Measurements from ENCODE around the gene PARD3. TPM values are rescaled to one million over a fixed set of nuclear protein-coding genes. Genes with fewer than 3 reads are reported as not detected.
A peak's percentile ranks its signal among the peaks of the same experiment; 100 is the strongest.

The PARD3 gene
- total RNA-seq, 2 donors from 2014 or later, result 36.1 to 48.5 TPM

DNA sequence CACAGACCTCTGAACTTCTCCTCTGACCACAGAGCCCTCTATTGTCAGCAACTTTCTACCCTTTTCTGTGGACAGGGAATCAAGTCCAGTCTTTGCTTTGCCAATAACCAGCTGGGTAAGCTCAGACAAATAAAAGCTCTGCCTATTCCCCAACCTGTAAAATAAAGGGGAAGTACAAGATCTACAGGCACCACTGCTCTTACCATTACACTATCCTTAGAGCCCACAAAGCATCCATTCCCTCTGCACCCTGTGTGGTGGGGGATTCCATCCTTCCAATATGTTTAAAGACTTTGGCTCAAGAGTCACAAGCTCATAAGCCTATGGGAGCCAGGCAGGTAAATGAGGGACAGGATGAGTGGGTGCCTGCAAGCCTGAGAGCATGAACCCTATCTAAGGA, 88.2 kb downstream of the PARD3 start:
- intact Hi-C loops (cut with DNase I), result no loop called here
- TF ChIP-seq, protein P1, sequence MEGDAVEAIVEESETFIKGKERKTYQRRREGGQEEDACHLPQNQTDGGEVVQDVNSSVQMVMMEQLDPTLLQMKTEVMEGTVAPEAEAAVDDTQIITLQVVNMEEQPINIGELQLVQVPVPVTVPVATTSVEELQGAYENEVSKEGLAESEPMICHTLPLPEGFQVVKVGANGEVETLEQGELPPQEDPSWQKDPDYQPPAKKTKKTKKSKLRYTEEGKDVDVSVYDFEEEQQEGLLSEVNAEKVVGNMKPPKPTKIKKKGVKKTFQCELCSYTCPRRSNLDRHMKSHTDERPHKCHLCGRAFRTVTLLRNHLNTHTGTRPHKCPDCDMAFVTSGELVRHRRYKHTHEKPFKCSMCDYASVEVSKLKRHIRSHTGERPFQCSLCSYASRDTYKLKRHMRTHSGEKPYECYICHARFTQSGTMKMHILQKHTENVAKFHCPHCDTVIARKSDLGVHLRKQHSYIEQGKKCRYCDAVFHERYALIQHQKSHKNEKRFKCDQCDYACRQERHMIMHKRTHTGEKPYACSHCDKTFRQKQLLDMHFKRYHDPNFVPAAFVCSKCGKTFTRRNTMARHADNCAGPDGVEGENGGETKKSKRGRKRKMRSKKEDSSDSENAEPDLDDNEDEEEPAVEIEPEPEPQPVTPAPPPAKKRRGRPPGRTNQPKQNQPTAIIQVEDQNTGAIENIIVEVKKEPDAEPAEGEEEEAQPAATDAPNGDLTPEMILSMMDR (IDR thresholded peaks at IDR 0.05), result no peak
- TF ChIP-seq POLR2A (IDR thresholded peaks at IDR 0.05), result no peak

DNA sequence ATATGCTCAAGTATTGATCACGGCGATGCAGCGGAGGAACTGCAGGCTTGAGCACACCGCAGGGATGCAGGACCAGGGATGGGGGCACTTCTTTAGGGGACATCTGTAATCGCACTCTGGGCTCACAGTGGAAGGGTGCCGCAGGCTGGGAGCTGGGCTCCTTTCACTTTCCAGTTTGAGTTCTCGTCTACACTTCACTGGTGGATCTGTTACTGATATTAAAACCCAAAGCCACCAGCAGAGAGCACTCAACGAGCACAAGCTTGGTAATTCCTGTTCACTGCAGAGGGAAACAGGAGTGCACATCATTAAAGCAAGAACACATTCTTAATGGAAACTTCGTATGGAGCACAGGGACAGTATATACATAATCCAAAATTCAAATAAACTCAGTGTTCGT, 91.3 kb downstream of the PARD3 start:
- no peak for TF ChIP-seq POLR2A (IDR thresholded peaks at IDR 0.05)
- TF ChIP-seq, protein P1 (IDR thresholded peaks at IDR 0.05), result peak in 6 of 7 experiments; percentile 29 to 78 (median 68)
- DNase-seq, result peak; percentile 45 to 74 (median 60)
- intact Hi-C loops (cut with DNase I), result no loop called here
- WGBS, 2 donors, result 24 to 27% methylated on average over 10 of the region's 10 CpGs
- peak overlapping the region in 1 of 4 donors; percentile 8 for H3K27ac ChIP-seq
- peak; percentile 81 for ATAC-seq
- no peaks in the 10 kb centered on the region for H3K27me3 ChIP-seq
- no peak overlapping the region for H3K4me3 ChIP-seq
- H3K36me3 ChIP-seq (replicated peaks in 1 of 2; ENCODE audit: insufficient read depth in 1 of 2, low read depth in 2 of 2), result no peaks in the 10 kb centered on the region
- no peaks in the 10 kb centered on the region for H3K9me3 ChIP-seq
- H3K4me1 ChIP-seq, result peaks cover 32% of the 10 kb centered on the region

More for the DNA sequence above, 88.2 kb downstream of the PARD3 start:
- peak overlapping the region in 1 of 4 donors; percentile 33 for H3K27ac ChIP-seq
- DNase-seq, result no peak
- H3K9me3 ChIP-seq, result no peaks in the 10 kb centered on the region
- peaks cover 43% of the 10 kb centered on the region for H3K4me1 ChIP-seq
- H3K36me3 ChIP-seq (replicated peaks in 1 of 2; ENCODE audit: insufficient read depth in 1 of 2, low read depth in 2 of 2), result no peaks in the 10 kb centered on the region
- H3K27me3 ChIP-seq, result no peaks in the 10 kb centered on the region
- H3K4me3 ChIP-seq, result no peak overlapping the region
- ATAC-seq, result no peak

DNA sequence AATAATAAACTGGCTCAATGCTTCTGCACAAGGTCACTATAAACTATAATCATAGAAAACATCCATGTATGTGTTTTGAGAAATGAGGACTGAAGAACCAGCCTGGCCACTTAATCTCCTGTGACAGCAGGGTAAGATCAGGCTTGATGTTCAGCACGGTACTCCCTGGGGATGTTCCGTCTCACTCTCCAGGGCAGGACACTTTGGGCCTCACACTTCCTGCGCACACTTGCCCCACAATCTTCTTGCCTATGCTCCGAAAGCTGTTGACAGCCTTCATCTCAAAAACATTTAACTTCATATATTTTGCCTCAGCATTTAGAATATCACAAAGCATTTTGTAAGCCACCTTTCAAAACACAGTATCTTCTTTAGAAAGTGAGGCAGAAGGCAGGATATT, 92.7 kb downstream of the PARD3 start:
- ATAC-seq (no peak), DNase-seq (no peak)
- H3K4me3 ChIP-seq, result no peak overlapping the region
- intact Hi-C loops (cut with DNase I), result no loop called here
- WGBS, 2 donors, result 66 to 71% methylated on average over 4 of the region's 4 CpGs
- peak overlapping the region in 1 of 4 donors; percentile 5 for H3K27ac ChIP-seq
- H3K36me3 ChIP-seq (replicated peaks in 1 of 2; ENCODE audit: insufficient read depth in 1 of 2, low read depth in 2 of 2), result no peaks in the 10 kb centered on the region
- no peak for TF ChIP-seq POLR2A (IDR thresholded peaks at IDR 0.05)
- TF ChIP-seq, protein P1 (IDR thresholded peaks at IDR 0.05), result no peak
- H3K9me3 ChIP-seq, result no peaks in the 10 kb centered on the region
- H3K27me3 ChIP-seq, result no peaks in the 10 kb centered on the region
- H3K4me1 ChIP-seq, result peaks cover 24% of the 10 kb centered on the region

DNA sequence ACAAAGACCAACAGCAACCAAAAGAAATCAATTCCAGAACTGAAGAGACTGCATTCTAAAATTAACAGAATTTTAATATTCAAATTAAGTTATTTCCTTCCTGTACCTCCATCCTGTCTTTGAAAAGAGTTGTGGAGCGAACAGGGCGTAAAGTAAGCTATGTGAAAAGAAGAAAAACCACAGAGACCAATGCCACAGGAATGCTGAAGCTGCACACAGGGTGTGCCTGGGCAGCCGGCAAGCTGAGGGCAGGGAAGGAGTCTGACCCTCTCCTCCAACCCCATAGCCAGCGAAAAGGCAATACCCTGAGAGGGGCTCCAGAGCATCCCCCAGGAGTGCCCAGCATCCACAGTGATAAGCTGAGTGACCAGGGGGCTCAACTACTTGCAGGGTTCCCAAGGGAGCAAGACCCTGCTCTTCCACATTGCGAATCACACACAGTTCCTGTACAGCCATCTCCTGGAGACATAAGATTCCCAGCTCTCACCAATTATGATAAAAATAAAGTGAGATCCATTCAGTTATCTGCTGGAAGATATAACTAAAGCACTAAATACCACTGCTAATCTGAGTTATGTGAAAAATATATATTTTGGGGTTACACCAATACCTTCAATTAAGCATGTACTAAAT, 93.8 kb downstream of the PARD3 start:
- Histone ChIP-seq H3K4me3 (no peak overlapping the region), H3K4me1 (peaks cover 24% of the 10 kb centered on the region), H3K9me3 (no peaks in the 10 kb centered on the region), H3K27ac (no peak overlapping the region), H3K36me3 (replicated peaks in 1 of 2; ENCODE audit: insufficient read depth in 1 of 2, low read depth in 2 of 2) (no peaks in the 10 kb centered on the region), H3K27me3 (no peaks in the 10 kb centered on the region)
- intact Hi-C loops (cut with DNase I), result no loop called here
- DNase-seq (no peak), ATAC-seq (no peak)
- WGBS, 2 donors, result 84 to 87% methylated on average over 5 of the region's 5 CpGs
- TF ChIP-seq, protein P1 (IDR thresholded peaks at IDR 0.05), result no peak
- no peak for TF ChIP-seq POLR2A (IDR thresholded peaks at IDR 0.05)

- no peak for TF ChIP-seq POLR2A (IDR thresholded peaks at IDR 0.05)
- TF ChIP-seq, protein P1 (IDR thresholded peaks at IDR 0.05), result no peak
- Histone ChIP-seq H3K27me3 (no peaks in the 10 kb centered on the region), H3K9me3 (no peaks in the 10 kb centered on the region), H3K4me3 (no peak overlapping the region), H3K4me1 (peaks cover 27% of the 10 kb centered on the region), H3K36me3 (replicated peaks in 1 of 2; ENCODE audit: insufficient read depth in 1 of 2, low read depth in 2 of 2) (no peaks in the 10 kb centered on the region), H3K27ac (no peak overlapping the region)
- DNase-seq (no peak), ATAC-seq (no peak)
- intact Hi-C loops (cut with DNase I), result no loop called here
- 86 to 94% methylated on average over 1 of the region's 1 CpG for WGBS, 2 donors
Measured at GRCh38 chr10:34719746-34720145, 95.3 kb downstream of the PARD3 start.
